ENCODE measurements around the gene HJURP. TPM values are rescaled to one million over a fixed set of nuclear protein-coding genes. Genes with fewer than 3 reads are reported as not detected.

HJURP gene
- total RNA-seq, 1 experiment from 2014 or later = 49.7 TPM

- Mint-ChIP-seq H3K27me3 (ENCODE audit: low read depth) (peaks cover 7% of the 10 kb centered on the region), H3K9me3 (no peaks in the 10 kb centered on the region; a peak in 1 of 5 replicates), H3K4me1 (no peaks in the 10 kb centered on the region), H3K36me3 (ENCODE audit: insufficient read depth in 1 of 3, low read depth in 3 of 3) (no peaks in the 10 kb centered on the region), H3K27ac (no peak overlapping the region), H3K4me3 (no peak overlapping the region)
- H4K8ac ChIP-seq (replicated peaks; ENCODE audit: insufficient read length, low read depth, low read length) = no peak overlapping the region
- no peak overlapping the region for H2BK120ac ChIP-seq (ENCODE audit: low read depth, low read length, poor library complexity, severe bottlenecking)
- H4K20me1 ChIP-seq (ENCODE audit: control insufficient read depth, insufficient read depth, insufficient read length) = no peaks in the 10 kb centered on the region
- no peak overlapping the region for H2BK15ac ChIP-seq (ENCODE audit: low read depth, low read length)
- DNase-seq = no peak
- no peak overlapping the region for H3K18ac ChIP-seq (ENCODE audit: insufficient read length, low read depth, low read length)
- H2BK12ac ChIP-seq (ENCODE audit: insufficient read length, low read depth, low read length) = no peak overlapping the region
- no peak overlapping the region for H3K4ac ChIP-seq (ENCODE audit: low read depth, low read length)
- H4K91ac ChIP-seq (ENCODE audit: insufficient read length, low read depth, low read length) = no peak overlapping the region
- no peak overlapping the region for H4K5ac ChIP-seq (ENCODE audit: insufficient read length, low read depth, low read length)
- H3T11ph ChIP-seq (ENCODE audit: low read length) = no peak overlapping the region
- no peak overlapping the region for H2AK5ac ChIP-seq (ENCODE audit: insufficient read length, low read length)
- H3K9ac ChIP-seq (ENCODE audit: extremely low read depth, insufficient read length, low read length) = no peak overlapping the region
- H3K27me3 ChIP-seq (ENCODE audit: insufficient read depth, low read length) = no peaks in the 10 kb centered on the region
- H3K27ac ChIP-seq (ENCODE audit: insufficient read length, low read depth, low read length) = no peak overlapping the region
- no peaks in the 10 kb centered on the region for H3K79me2 ChIP-seq (ENCODE audit: insufficient read depth, low read length)
- no peaks in the 10 kb centered on the region for H3K9me3 ChIP-seq (ENCODE audit: control insufficient read depth, low read depth, low read length)
- H3K4me2 ChIP-seq (ENCODE audit: insufficient read depth, insufficient read length, low read length) = no peak overlapping the region
- no peak overlapping the region for H3K14ac ChIP-seq (ENCODE audit: insufficient read depth, low read length)
- no peak overlapping the region for H3K56ac ChIP-seq (ENCODE audit: insufficient read length, low read depth, low read length)
- H3K23me2 ChIP-seq (ENCODE audit: insufficient read length, low read depth, low read length, poor library complexity, severe bottlenecking) = no peaks in the 10 kb centered on the region
- no peak overlapping the region for H3K23ac ChIP-seq (ENCODE audit: insufficient read length, low read depth, low read length)
- H3K79me1 ChIP-seq (ENCODE audit: insufficient read depth, low read depth, low read length, poor library complexity, severe bottlenecking) = no peaks in the 10 kb centered on the region
- H2BK20ac ChIP-seq (ENCODE audit: low read depth, low read length, poor library complexity, severe bottlenecking) = no peak overlapping the region
- WGBS (ENCODE audit: extremely low coverage, insufficient read length, low lambda C conversion rate) = no CpG with 5 or more reads among the region's 2 CpGs
- H2BK5ac ChIP-seq (ENCODE audit: insufficient read length, low read length) = no peak overlapping the region
- TF ChIP-seq CTCF (conservative IDR thresholded peaks at IDR 0.05) = no peak
- no peaks in the 10 kb centered on the region for H3K4me1 ChIP-seq (ENCODE audit: insufficient read depth, low read length)
- H2AFZ ChIP-seq (ENCODE audit: low read length) = no peak overlapping the region
Observed at GRCh38 chr2:233816334-233816733, 38.0 kb downstream of the HJURP start.

All from H9 (cell line).